NCI-H146 treated with DMSO at 0.1 percent for 48 hours (cell line): ENCODE results near the gene S1PR4.
A peak's percentile ranks its signal among the peaks of the same experiment; 100 is the strongest.

Experiments
- DNase-seq: peaks from one replicate; lab custom pipeline; 2025; ENCODE audit not compliant: unreplicated experiment; lab: John Stamatoyannopoulos, UW

The S1PR4 gene, protein sequence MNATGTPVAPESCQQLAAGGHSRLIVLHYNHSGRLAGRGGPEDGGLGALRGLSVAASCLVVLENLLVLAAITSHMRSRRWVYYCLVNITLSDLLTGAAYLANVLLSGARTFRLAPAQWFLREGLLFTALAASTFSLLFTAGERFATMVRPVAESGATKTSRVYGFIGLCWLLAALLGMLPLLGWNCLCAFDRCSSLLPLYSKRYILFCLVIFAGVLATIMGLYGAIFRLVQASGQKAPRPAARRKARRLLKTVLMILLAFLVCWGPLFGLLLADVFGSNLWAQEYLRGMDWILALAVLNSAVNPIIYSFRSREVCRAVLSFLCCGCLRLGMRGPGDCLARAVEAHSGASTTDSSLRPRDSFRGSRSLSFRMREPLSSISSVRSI

DNA sequence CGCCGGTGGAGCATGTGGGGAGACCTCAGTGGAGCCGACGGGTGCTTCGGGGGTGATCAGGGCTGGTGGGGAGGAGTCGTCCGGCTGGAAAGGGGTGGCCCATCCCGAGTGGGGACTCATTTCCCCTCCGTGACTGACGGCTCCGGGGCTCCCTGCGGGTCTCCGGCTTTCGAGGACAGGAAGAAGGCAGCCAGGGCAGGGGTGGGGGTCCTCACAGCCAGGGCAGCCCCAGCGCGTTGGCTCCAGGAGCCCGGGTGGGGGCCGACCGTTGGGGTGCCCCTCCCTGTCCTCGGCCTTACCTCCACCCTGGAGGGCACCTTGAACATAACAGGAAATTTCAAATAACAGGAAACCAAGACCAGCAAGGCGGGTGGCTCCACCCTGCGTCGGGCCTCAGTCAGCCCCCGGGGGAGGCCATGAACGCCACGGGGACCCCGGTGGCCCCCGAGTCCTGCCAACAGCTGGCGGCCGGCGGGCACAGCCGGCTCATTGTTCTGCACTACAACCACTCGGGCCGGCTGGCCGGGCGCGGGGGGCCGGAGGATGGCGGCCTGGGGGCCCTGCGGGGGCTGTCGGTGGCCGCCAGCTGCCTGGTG lies at the start of gene S1PR4:
S1PR4 (plus strand) TSS at position 393 of the 596 bp plus-strand sequence; CDS start at position 417, 24 bp downstream.
- DNase-seq: no peak

DNA sequence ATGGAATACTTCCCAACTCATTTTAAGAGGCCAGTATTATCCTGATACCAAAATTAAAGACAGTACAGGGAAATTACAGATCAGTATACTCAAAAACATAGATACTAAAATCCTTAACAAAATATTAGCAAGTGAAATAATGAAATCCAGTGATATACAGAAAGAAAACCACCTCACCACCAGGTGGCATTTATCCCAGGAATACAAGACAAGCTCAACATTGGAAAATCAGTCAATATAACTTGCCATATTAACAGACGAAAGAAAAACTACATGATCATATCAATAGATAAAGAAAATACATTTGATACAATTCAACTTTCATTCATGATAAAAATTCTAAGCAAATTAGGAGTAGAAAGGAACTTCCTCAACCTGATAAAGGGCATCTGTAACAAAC lies 49.5 kb upstream of the S1PR4 start:
- DNase-seq: peak; percentile 39

DNA sequence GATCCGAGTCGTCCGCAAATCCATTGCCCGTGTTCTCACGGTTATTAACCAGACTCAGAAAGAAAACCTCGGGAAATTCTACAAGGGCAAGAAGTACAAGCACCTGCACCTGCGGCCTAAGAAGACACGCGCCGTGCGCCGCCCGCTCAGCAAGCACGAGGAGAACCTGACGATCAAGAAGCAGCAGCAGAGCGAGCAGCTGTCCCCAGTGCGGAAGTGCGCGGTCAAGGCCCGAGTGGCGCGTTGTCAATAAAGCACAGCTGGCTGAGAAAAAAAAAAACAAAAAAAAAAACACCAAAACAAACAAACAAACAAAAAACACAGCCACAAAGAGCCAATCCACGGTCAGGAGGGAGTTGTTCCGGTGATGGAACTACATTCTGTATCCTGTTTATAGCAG lies 47.4 kb upstream of the S1PR4 start:
- DNase-seq: no peak

DNA sequence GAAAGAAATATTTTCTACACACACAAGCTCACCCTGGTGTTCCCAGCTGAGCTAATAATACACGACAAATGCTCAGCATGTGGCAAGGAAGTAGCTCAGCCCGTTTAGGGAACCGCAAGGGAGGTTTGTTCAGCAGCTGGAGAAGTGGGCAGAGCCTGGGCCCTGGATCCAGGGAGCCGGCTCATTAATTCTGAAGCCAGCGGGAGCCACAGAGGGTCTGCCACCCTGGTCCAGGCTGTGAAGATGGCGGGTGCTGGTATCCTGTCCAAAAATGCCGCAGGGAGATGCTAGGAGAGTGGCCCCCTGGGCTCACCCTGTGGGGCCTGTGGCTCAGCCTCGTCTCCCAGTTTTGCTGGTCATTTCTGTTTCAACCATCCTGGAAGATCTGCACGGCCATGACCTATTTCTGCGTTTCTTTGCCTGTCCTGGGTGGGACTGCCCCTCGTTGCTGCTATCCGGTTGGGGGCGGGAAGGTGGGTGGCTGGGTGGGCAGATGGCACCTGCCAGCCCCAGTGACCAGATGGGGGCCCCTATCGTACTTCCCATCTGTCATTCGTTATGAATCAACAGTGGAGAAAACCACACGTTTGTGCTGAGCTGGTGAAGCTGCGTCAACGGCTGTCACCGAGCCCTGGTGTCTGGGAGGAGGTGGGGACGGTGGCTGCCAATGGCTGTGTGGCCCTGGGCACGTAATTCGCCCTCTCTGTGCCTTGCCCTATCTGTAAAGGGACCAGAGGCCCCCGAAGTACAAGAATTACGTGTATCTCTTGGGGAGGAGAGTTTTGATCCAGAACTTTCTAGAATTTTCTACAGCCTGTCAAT lies 45.4 kb upstream of the S1PR4 start:
- DNase-seq: peak; percentile 87

DNA sequence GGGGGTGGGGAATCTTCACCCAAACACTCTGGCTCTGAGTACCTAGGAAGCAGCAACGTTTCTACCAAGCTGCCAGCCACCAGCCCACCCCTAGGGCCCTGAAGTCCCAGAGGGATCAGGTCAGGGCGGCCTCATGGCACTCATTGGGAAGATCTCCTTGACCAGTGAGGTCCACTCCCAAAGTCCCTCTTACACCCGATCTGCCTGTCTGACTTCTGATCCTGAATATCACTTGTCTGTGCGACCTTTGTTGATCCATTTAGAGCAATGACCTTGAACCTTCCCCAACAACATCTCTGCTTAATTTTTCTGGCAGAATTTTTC lies 44.8 kb upstream of the S1PR4 start:
- DNase-seq: no peak

DNA sequence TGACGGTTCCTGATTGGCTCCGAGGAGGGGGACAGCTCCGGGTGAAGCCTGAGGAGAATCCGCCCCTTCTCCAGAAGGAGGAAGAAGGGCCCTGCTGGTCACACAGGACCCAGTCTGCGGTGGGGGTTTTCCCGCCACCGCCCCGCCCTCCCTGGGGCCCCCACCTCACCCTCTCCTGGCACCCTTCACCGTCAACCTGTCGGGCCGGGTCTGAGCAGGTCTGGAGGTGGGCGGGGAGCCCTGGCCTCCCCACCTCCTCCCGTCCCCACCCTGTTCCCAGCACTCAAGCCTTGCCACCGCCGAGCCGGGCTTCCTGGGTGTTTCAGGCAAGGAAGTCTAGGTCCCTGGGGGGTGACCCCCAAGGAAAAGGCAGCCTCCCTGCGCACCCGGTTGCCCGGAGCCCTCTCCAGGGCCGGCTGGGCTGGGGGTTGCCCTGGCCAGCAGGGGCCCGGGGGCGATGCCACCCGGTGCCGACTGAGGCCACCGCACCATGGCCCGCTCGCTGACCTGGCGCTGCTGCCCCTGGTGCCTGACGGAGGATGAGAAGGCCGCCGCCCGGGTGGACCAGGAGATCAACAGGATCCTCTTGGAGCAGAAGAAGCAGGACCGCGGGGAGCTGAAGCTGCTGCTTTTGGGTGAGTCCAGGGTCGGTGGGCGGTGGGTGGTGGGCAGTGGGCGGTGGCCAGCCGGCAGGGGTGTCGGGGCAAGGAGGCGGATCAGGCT lies 42.4 kb upstream of the S1PR4 start, which contains the start of gene GNA15:
GNA15 (plus strand) TSS at position 73 of the 723 bp plus-strand sequence; CDS start at position 491, 418 bp downstream.
- DNase-seq: no peak

DNA sequence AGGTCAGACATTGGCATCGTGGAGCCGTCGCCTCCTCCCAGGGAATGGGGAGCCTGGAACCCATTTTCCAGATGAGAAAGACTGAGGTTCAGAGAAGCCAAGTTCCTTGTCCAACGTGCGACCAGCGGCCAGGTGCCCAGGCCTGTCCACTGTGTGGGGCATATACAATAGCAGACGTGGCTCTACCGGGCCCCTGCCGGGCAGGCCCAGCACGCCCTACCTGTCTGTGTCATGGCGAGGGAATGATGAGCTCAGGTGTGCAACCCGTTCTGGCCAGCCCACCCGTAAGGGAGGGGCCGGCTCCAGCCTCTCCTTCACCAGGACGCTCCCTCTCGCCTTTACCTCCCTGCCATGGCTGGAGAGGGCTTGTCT lies 41.9 kb upstream of the S1PR4 start:
- DNase-seq: no peak

DNA sequence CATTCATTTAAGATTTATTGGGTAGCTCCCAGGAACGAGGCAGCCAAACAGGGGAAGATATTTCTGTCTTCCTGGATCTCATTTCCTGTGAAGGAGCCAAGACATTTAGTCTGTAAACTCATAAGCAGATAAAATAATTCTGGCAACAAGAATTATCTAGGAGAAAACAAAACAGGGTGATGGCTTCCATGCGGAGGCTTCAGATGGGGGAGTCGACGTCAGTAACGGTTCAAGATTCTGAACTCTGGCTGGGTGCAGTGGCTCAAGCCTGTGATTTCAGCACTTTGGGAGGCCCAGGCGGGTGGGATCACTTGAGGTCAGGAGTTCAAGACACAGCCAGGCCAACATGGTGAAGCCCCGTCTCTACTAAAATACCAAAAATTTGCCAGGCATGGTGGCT lies 41.5 kb upstream of the S1PR4 start:
- DNase-seq: no peak

DNA sequence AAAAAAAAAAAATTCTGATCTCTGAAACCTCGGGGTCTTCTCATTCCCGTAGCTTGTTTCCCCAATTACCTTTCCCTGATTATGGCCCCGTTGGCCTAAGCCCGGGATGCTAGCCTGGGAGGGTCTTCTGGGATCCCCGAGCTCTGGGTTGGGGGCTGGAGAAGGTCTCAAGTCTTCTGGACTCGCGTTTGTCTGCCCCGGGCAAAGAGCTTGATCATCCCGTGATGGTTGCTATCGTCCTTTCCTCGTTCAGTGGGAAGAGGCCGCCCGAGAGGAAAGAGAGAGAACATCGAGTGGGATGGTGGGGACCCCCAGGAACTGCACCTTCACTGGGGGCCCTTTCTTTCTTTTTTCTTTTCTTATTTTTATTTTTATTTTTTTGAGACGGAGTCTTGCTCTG lies 40.3 kb upstream of the S1PR4 start:
- no peak for DNase-seq

DNA sequence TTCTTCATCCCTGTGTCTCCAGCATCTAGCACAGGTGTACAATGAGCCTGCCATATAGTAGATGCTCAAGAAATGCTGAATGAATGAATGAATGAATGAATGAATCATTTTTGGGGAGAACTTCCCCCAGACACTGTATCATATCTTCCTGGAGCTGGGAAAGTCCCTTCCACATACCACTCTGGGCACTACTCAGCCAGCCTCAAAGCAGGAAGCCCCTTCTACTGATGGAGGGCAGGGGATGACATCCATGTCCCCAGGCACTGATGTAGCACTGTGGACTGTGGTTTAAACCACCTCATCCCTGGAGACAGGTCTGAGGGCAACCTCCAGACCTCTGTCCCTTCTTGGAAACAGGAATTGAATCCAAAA lies 37.9 kb upstream of the S1PR4 start:
- DNase-seq: no peak

DNA sequence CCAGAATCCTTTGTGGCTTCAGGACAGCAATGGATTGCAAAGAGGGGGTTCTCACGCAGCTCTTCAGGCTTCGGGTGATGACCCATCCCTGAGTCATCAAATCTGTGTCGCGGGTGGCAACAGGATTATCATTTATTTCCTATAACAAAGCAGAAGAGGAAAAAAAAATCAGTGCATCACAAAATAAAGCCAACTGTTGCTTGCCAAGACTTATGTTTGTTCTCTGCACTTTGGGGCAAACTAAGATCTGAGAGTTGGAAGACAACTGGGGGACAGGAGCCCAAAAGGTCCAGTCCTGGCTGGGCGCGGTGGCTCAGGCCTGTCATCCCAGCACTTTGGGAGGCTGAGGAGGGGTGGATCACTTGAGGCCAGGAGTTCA lies 36.3 kb upstream of the S1PR4 start:
- no peak for DNase-seq

DNA sequence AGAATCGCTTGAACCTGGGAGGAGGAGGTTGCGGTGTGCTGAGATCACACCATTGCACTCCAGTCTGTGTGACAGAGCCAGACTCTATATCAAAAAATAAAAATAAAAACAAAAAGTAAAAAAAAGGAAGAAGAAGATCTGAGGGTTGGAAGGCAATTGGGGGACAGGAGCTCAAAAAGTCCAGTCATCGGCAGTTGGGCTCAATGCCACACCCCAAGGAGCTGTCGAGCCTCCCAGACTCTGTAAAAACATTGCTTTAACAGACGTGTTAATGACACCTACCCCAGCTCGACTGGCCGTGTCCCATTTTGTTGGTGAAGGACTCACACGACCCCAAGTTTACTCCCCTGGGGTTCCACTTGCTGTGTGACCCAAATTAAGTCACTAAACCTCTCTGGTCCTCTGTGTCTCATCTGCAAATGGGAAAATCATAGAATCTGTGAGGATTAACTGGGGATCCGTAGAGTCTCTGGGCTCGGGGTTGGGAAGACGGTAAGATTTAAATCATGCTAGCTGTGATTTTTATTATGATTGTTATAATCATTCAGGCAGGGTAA lies 35.7 kb upstream of the S1PR4 start:
- DNase-seq: no peak

DNA sequence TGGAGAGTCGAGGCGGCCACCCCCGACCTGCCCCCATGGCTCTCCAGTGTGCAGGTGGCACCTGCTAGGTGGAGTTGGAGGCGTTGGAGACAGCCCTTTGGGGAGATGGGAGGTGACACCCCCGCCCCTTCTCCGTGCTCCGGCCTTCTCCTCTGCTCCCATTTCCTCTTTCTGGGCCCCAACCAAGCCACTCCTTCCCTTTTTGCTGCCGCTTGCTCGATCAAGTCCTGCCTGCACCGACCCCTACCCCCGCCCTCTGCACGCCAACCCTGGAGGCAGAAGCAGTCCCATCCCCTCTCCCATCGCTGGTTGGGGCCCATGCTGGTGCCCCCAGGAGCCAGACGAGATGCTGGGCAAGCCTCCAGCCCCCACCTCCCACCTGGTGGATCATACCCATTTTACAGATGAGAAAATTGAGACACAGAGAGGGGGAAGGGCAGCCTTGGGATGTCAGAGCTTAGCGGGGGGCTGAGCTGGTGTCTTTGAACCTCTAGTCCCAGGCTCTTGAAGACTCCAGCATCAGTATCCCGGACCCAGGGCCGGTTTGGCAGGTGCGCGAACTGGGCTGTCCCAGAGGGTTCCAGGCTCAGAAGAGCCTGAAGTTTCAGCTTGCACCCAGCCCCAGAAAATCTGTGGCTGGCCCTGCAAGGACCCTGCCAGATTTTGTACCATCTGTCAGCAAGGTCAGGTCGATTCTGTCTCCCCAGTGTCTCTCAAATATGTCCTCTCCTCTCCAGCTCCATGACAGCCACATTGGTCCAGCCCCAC lies 32.5 kb upstream of the S1PR4 start:
- DNase-seq: no peak

DNA sequence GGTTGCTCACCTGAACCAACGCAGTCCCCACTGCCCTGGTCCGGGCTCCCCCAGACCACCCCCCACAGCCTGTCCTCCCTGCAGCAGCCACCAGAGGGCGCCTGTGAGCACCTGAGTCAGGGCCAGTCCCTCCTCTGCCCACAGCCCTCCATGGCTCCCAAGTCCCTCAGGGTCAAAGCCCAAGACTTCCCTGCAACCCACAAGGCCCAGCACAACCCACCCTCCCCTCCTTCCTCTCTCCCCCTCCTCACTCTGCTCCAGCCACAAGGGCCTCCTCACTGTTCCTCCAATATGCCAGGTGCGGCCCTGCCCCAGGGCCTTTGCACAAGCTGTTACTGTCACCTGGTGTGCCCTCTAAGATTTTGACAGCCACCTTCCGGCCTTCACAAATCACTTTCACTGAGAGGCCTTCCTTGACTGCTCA lies 31.9 kb upstream of the S1PR4 start:
- no peak for DNase-seq

DNA sequence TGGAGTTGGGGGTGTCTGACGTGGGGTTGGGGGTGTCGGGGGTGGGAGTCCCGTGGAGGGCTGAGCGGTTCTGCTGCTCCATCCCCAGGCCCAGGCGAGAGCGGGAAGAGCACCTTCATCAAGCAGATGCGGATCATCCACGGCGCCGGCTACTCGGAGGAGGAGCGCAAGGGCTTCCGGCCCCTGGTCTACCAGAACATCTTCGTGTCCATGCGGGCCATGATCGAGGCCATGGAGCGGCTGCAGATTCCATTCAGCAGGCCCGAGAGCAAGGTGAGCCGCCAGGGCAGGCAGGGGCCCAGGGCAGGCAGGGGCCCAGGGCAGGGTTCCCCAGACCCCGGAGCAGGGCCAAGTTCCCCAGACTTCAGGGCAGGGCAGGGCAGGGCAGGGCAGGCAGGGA lies 30.1 kb upstream of the S1PR4 start:
- no peak for DNase-seq

DNA sequence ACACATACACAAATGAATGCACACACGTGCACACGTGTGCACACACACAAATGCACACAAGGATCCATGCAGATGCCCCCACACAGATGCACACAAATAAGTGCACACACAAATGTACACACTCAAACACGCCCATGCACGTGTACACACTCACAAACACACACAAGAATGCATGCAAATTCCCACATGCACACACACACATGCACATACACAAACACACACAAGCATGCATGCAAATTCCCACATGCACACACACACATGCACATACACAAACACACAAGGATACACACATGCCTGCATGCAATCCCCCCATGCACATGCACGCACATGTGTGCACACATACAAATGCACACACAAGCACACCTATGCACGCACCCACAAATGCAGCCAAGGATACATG lies 29.5 kb upstream of the S1PR4 start:
- DNase-seq: no peak

DNA sequence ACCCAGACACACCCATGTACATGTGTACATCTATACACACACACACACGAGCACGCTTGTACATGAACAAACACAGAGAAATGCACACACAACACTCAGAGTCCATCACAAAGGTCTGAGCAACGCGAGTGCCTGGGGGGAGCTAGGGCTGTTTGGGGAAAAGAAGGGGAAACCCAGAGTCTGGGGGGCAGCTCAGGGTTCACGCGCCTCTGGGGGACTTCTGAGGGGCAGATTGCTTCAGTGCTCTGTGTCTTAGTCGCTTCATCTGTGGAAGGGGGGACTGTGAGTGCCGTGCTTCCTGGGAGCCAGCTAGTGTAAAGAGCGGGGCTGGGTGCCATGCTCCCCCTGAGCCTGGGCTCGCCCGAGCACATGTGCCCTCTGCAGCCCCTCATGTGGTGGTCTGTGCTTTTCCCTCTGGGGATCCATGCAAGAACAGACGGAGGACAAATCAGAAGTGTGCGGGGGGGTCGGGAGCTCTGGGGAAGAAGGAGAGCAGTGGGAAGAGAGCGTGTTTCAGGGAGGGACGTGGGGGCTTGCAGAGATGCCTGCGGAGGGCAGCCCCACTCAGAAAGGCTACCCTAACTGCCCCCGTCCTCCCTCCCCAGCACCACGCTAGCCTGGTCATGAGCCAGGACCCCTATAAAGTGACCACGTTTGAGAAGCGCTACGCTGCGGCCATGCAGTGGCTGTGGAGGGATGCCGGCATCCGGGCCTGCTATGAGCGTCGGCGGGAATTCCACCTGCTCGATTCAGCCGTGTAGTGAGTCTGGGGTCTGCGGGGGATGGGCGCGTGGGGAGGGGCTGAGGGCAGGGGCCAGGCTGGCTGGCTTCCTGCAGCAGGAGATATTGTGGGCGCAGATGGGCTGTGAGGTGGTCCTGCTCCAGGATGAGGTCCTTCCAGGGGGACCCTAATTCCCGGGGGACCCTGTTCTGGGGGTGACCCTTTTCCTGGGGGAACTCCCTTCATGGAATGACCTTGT lies 28.8 kb upstream of the S1PR4 start:
- DNase-seq: no peak

DNA sequence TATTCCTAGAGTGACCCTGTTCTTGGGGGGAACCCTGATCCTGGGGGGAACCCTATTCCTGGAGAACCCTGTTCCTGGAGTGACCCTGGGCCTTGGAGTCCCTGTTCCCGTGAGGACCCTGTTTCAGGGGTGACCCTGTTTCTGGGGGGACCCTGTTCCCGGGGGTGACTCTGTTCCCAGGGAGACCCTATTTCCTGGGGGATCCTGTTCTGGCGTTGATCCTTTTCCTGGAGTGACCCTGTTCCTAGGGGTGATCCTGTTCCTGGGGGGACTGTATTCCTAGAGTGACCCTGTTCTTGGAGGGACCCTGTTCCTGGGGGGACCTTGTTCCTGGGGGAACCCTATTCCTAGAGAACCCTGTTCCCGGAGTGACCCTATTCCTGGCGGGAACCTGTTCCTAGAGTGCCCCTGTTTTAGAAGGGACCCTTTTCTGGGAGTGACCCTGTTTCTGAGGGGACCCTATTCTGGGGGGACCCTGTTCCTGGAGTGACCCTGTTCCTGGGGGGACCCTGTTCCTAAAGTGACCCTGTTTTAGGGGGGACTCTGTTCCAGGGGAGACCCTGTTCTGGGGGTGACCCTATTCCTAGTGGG lies 27.7 kb upstream of the S1PR4 start:
- no peak for DNase-seq
